Keratinocyte (primary cell): ENCODE data around the gene SLC35E2B. TPM values are rescaled to one million over a fixed set of nuclear protein-coding genes. Genes with fewer than 3 reads are reported as not detected.

ENCODE experiments used
- DNase-seq: peaks from one replicate; pipeline ENCODE4 v3.0.0-alpha.2; 2011; ENCODE audit warnings: low read depth, missing footprints, low spot score
- FAIRE-seq: peaks from 2 replicates; lab custom pipeline; 2011; peaks lifted over from hg19 to GRCh38; lab: Jason Lieb, UNC
- H2AFZ ChIP-seq: 2 replicates; pipeline ENCODE4 v1.6.0; 2012; ENCODE audit warnings: low read length, control low read depth, inconsistent platforms; ENCODE audit not compliant: control insufficient read depth
- H3K27ac ChIP-seq: 2 replicates; pipeline ENCODE4 v1.5.1; 2011; ENCODE audit warnings: low read length; ENCODE audit not compliant: control insufficient read depth, insufficient read depth
- H3K27me3 ChIP-seq: 3 replicates; pipeline ENCODE4 v1.6.0; 2011; ENCODE audit warnings: low read length; ENCODE audit not compliant: control insufficient read depth, insufficient read depth; ENCODE audit errors: extremely low read depth
- H3K36me3 ChIP-seq, 2 experiments: 2 replicates in 1 of 2; 3 replicates in 1 of 2; pipeline ENCODE4 v1.5.1; 2011; ENCODE audit warnings: low read length in 2 of 2, mild to moderate bottlenecking in 1 of 2; ENCODE audit not compliant: control insufficient read depth in 2 of 2, insufficient read depth in 2 of 2; ENCODE audit errors: extremely low read depth in 1 of 2
- H3K4me1 ChIP-seq: 3 replicates; pipeline ENCODE4 v1.5.1; 2011; ENCODE audit warnings: low read length; ENCODE audit not compliant: control insufficient read depth, insufficient read depth; ENCODE audit errors: extremely low read depth
- H3K4me2 ChIP-seq: 3 replicates; pipeline ENCODE4 v1.6.0; 2011; ENCODE audit warnings: low read depth, low read length; ENCODE audit not compliant: control insufficient read depth, insufficient read depth; ENCODE audit errors: extremely low read depth
- H3K4me3 ChIP-seq, 3 experiments: fragments of 200-600 bp in 1 of 3; sonication (generic) in 1 of 3; 2 replicates in 2 of 3; 3 replicates in 1 of 3; pipeline ENCODE4 v1.5.1; 2011 to 2016; ENCODE audit warnings: low read length in 3 of 3, mild to moderate bottlenecking in 3 of 3, control low read depth in 2 of 3, inconsistent platforms in 1 of 3, low read depth in 1 of 3, mixed read lengths in 1 of 3, mixed run types in 1 of 3, moderate library complexity in 1 of 3; ENCODE audit not compliant: control insufficient read depth in 2 of 3, insufficient read depth in 2 of 3; ENCODE audit errors: extremely low read depth in 1 of 3
- H3K79me2 ChIP-seq: 2 replicates; pipeline ENCODE4 v1.6.0; 2012; ENCODE audit warnings: low read length; ENCODE audit not compliant: control insufficient read depth, insufficient read depth
- H3K9ac ChIP-seq: 3 replicates; pipeline ENCODE4 v1.6.0; 2011; ENCODE audit warnings: low read length; ENCODE audit not compliant: control insufficient read depth, insufficient read depth; ENCODE audit errors: extremely low read depth
- H3K9me1 ChIP-seq: 3 replicates; pipeline ENCODE4 v1.6.0; 2011; ENCODE audit warnings: low read length; ENCODE audit not compliant: control insufficient read depth, insufficient read depth; ENCODE audit errors: extremely low read depth
- H3K9me3 ChIP-seq: 2 replicates; pipeline ENCODE4 v1.5.1; 2012; ENCODE audit warnings: low read depth, low read length; ENCODE audit not compliant: control insufficient read depth
- H4K20me1 ChIP-seq: 3 replicates; pipeline ENCODE4 v1.6.0; 2011; ENCODE audit warnings: low read length; ENCODE audit not compliant: control insufficient read depth, insufficient read depth; ENCODE audit errors: extremely low read depth
- CTCF ChIP-seq, 3 experiments: IDR thresholded peaks in 1 of 3; conservative IDR thresholded peaks in 1 of 3; optimal IDR thresholded peaks in 1 of 3; 2 replicates in 2 of 3; 3 replicates in 1 of 3; pipeline versions ENCODE3 to v1.5.1; 2011; ENCODE audit warnings: low read length in 3 of 3, mild to moderate bottlenecking in 3 of 3, moderate library complexity in 2 of 3, control low read depth in 1 of 3, inconsistent platforms in 1 of 3; ENCODE audit not compliant: insufficient read depth in 2 of 3; ENCODE audit errors: extremely low read depth in 1 of 3
- EZH2 ChIP-seq: IDR thresholded peaks from one replicate; pipeline ENCODE4 v1.6.1; 2012; ENCODE audit warnings: inconsistent platforms, mild to moderate bottlenecking, low read length, moderate library complexity
- dilution Hi-C: fragments of 300-500 bp; cut with MboI; formaldehyde crosslinking; loops from one replicate; pipeline ENCODE4 v1.7.0; 2020; ENCODE audit warnings: low sequenced_read_pairs; ENCODE audit not compliant: extremely low pct_ligation_motif_present
- polyA plus RNA-seq, 5 experiments: library from polyadenylated mRNA; depleted of rRNA in 3 of 5; stranded (reverse) in 3 of 5; stranded (forward) in 1 of 5; unstranded in 1 of 5; fragments of >200 nt; gene quantifications; 1 replicate in 1 of 5; 2 replicates in 3 of 5; 3 replicates in 1 of 5; pipeline versions ENCODE4 v1.2.1 to v1.2.3, GENCODE V29; 2011 to 2012; ENCODE audit warnings: missing spikeins in 2 of 5, low read depth in 1 of 5, low replicate concordance in 1 of 5

SLC35E2B gene
- polyA plus RNA-seq, 1 donor (not counting 4 experiments of a cell fraction or from before 2014, with no cell fraction given), result 10.3 TPM

- Histone ChIP-seq H3K9me3 (no peaks in the 10 kb centered on the region), H3K27ac (no peak overlapping the region), H3K4me1 (no peaks in the 10 kb centered on the region), H3K4me2 (no peak overlapping the region), H3K27me3 (no peaks in the 10 kb centered on the region), H3K9me1 (no peaks in the 10 kb centered on the region), H3K79me2 (no peaks in the 10 kb centered on the region), H3K36me3 (peaks cover 10 to 13% of the 10 kb centered on the region in 2 experiments), H3K9ac (no peak overlapping the region), H3K4me3 (no peak overlapping the region), H4K20me1 (no peaks in the 10 kb centered on the region), H2AFZ (no peak overlapping the region)
- dilution Hi-C loops, result no loop called here
- TF ChIP-seq CTCF (optimal IDR thresholded peaks at IDR 0.05 in 1 of 3, IDR thresholded peaks at IDR 0.05 in 1 of 3, conservative IDR thresholded peaks at IDR 0.05 in 1 of 3; ENCODE audit: extremely low read depth in 1 of 3, insufficient read depth in 2 of 3, low read length in 3 of 3) (no peak), EZH2 (no peak)
- FAIRE-seq (no peak), DNase-seq (no peak)
These were observed 26.1 kb downstream of the SLC35E2B start for GRCh38 chr1:1666526-1666925.

GRCh38 chr1:1665815-1666251 lies 26.8 kb downstream of the SLC35E2B start:
- no peaks in the 10 kb centered on the region for H3K9me3 ChIP-seq
- H3K27ac ChIP-seq, result no peak overlapping the region
- no peaks in the 10 kb centered on the region for H3K79me2 ChIP-seq
- no peaks in the 10 kb centered on the region for H3K9me1 ChIP-seq
- H3K36me3 ChIP-seq, result peaks cover 10 to 13% of the 10 kb centered on the region in 2 experiments
- H3K4me1 ChIP-seq, result no peaks in the 10 kb centered on the region
- TF ChIP-seq CTCF (optimal IDR thresholded peaks at IDR 0.05 in 1 of 3, IDR thresholded peaks at IDR 0.05 in 1 of 3, conservative IDR thresholded peaks at IDR 0.05 in 1 of 3; ENCODE audit: extremely low read depth in 1 of 3, insufficient read depth in 2 of 3, low read length in 3 of 3) (peak; percentile 31 to 60 (median 50)), EZH2 (no peak)
- FAIRE-seq (no peak), DNase-seq (no peak)
- no peak overlapping the region for H3K9ac ChIP-seq
- no peak overlapping the region for H2AFZ ChIP-seq
- no peaks in the 10 kb centered on the region for H3K27me3 ChIP-seq
- no peaks in the 10 kb centered on the region for H4K20me1 ChIP-seq
- H3K4me2 ChIP-seq, result no peak overlapping the region
- H3K4me3 ChIP-seq, result no peak overlapping the region
- dilution Hi-C loops, result no loop called here
